SU-DHL-6 (cell line): ENCODE results near the gene BHLHA9.

Experiments
- EZH2phosphoT487 ChIP-seq: fragments of 200-600 bp; sonication (generic), shearing (Covaris generic); conservative IDR thresholded peaks from 2 replicates; pipeline ENCODE4 v1.6.1; 2018; ENCODE audit warnings: mild to moderate bottlenecking, antibody characterized with exemption, low read length, moderate library complexity, mixed read lengths
- TF ChIP-seq, protein P1 (sequence below): fragments of 200-600 bp; sonication (generic); IDR thresholded peaks from one replicate; pipeline ENCODE4 v1.5.1; 2017; ENCODE audit warnings: antibody characterized with exemption, mild to moderate bottlenecking, low read length, moderate library complexity; ENCODE audit not compliant: insufficient read depth, poor library complexity, severe bottlenecking

DNA sequence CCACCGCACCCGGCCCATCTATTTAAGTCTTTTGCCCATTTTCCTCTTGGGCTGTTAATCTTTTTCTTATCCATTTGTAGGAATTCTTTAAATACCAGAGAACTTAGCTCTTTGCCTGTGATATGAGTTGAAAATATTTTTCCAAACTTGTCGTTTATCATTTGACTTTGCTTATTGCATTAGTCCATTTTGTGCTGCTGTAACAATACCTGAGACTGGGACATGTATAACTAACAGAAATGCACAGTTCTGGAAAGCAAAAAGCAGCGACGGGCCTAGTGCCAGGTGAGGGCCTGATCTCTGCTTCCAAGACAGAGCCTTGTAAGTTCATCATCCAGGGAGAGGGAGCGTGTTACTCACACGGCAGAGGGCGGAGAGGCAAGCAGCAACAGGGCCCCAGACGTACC is 25.6 kb upstream of the BHLHA9 start:
- TF ChIP-seq, protein P1, sequence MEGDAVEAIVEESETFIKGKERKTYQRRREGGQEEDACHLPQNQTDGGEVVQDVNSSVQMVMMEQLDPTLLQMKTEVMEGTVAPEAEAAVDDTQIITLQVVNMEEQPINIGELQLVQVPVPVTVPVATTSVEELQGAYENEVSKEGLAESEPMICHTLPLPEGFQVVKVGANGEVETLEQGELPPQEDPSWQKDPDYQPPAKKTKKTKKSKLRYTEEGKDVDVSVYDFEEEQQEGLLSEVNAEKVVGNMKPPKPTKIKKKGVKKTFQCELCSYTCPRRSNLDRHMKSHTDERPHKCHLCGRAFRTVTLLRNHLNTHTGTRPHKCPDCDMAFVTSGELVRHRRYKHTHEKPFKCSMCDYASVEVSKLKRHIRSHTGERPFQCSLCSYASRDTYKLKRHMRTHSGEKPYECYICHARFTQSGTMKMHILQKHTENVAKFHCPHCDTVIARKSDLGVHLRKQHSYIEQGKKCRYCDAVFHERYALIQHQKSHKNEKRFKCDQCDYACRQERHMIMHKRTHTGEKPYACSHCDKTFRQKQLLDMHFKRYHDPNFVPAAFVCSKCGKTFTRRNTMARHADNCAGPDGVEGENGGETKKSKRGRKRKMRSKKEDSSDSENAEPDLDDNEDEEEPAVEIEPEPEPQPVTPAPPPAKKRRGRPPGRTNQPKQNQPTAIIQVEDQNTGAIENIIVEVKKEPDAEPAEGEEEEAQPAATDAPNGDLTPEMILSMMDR: no peak
- TF ChIP-seq EZH2phosphoT487: no peak
